ENCODE data around the gene SFMBT2. TPM values are rescaled to one million over a fixed set of nuclear protein-coding genes. Genes with fewer than 3 reads are reported as not detected.
A peak's percentile ranks its signal among the peaks of the same experiment; 100 is the strongest.

The SFMBT2 gene
- total RNA-seq, 1 donor from 2014 or later = 11.0 TPM

GRCh38 chr10:7265396-7266123 lies 145.3 kb downstream of the SFMBT2 start:
- Histone ChIP-seq H3K4me3 (no peak overlapping the region), H3K27ac (replicated peaks) (no peak overlapping the region), H3K36me3 (no peaks in the 10 kb centered on the region), H3K4me1 (peaks cover 39% of the 10 kb centered on the region), H3K27me3 (ENCODE audit: low read depth) (no peaks in the 10 kb centered on the region), H3K9me3 (replicated peaks) (no peaks in the 10 kb centered on the region)
- intact Hi-C loops (cut with micrococcal nuclease) = no loop called here
- no peak for DNase-seq
- no peak for TF ChIP-seq CTCF (IDR thresholded peaks at IDR 0.05; ENCODE audit: borderline replicate concordance)

- no peak for TF ChIP-seq CTCF (IDR thresholded peaks at IDR 0.05; ENCODE audit: borderline replicate concordance)
- no peaks in the 10 kb centered on the region for H3K27me3 ChIP-seq (ENCODE audit: low read depth)
- H3K4me1 ChIP-seq = peaks cover 51% of the 10 kb centered on the region
- intact Hi-C loops (cut with micrococcal nuclease) = loop anchor here (5.0 kb wide), 1 partner anchor 143 kb away; no protein-coding TSS in a partner anchor
- no peak for DNase-seq
- no peaks in the 10 kb centered on the region for H3K36me3 ChIP-seq
- no peaks in the 10 kb centered on the region for H3K9me3 ChIP-seq (replicated peaks)
- H3K27ac ChIP-seq (replicated peaks) = peak overlapping the region; percentile 52
- H3K4me3 ChIP-seq = no peak overlapping the region
Observed at GRCh38 chr10:7264313-7264756, 146.5 kb downstream of the SFMBT2 start.

- Histone ChIP-seq H3K4me1 (peaks cover 58% of the 10 kb centered on the region), H3K4me3 (no peak overlapping the region), H3K27me3 (ENCODE audit: low read depth) (no peaks in the 10 kb centered on the region), H3K9me3 (replicated peaks) (no peaks in the 10 kb centered on the region), H3K27ac (replicated peaks) (no peak overlapping the region), H3K36me3 (no peaks in the 10 kb centered on the region)
- intact Hi-C loops (cut with micrococcal nuclease) = loop anchor here (5.0 kb wide), 1 partner anchor 144 kb away; no protein-coding TSS in a partner anchor
- TF ChIP-seq CTCF (IDR thresholded peaks at IDR 0.05; ENCODE audit: borderline replicate concordance) = no peak
- DNase-seq = no peak
Observed at GRCh38 chr10:7263616-7264015, 147.2 kb downstream of the SFMBT2 start.

GRCh38 chr10:7261351-7261750 lies 149.5 kb downstream of the SFMBT2 start:
- Histone ChIP-seq H3K9me3 (replicated peaks) (no peaks in the 10 kb centered on the region), H3K4me3 (no peak overlapping the region), H3K27me3 (ENCODE audit: low read depth) (no peaks in the 10 kb centered on the region), H3K36me3 (no peaks in the 10 kb centered on the region), H3K27ac (replicated peaks) (peak overlapping the region; percentile 73), H3K4me1 (peaks cover 65% of the 10 kb centered on the region)
- TF ChIP-seq CTCF (IDR thresholded peaks at IDR 0.05; ENCODE audit: borderline replicate concordance) = no peak
- no peak for DNase-seq
- intact Hi-C loops (cut with micrococcal nuclease) = loop anchor here (5.0 kb wide), 1 partner anchor 146 kb away; no protein-coding TSS in a partner anchor

- no peak for TF ChIP-seq CTCF (IDR thresholded peaks at IDR 0.05; ENCODE audit: borderline replicate concordance)
- Histone ChIP-seq H3K36me3 (no peaks in the 10 kb centered on the region), H3K4me1 (peaks cover 65% of the 10 kb centered on the region), H3K27ac (replicated peaks) (peak overlapping the region; percentile 73), H3K27me3 (ENCODE audit: low read depth) (no peaks in the 10 kb centered on the region), H3K9me3 (replicated peaks) (no peaks in the 10 kb centered on the region), H3K4me3 (no peak overlapping the region)
- intact Hi-C loops (cut with micrococcal nuclease) = loop anchor here (5.0 kb wide), 1 partner anchor 146 kb away; no protein-coding TSS in a partner anchor
- DNase-seq = no peak
Observed at GRCh38 chr10:7260912-7261311, 149.9 kb downstream of the SFMBT2 start.

Data from left ventricle myocardium inferior (tissue), 1 donor.